ENCODE results near the gene TBRG1. TPM values are rescaled to one million over a fixed set of nuclear protein-coding genes. Genes with fewer than 3 reads are reported as not detected.

TBRG1 gene
- total RNA-seq, 1 experiment from 2014 or later, result 13.0 TPM

Other genes starting within 250 kb of the TBRG1 start
- not detected in 2 replicates for gene OR8B2, start 238.4 kb upstream of the TBRG1 start, total RNA-seq (2014; rRNA removed; shearing (Covaris generic))
- gene OR8B3, start 223.8 kb upstream of the TBRG1 start, total RNA-seq (2014; rRNA removed; shearing (Covaris generic)), result not detected in 2 replicates
- gene OR8B4, start 198.0 kb upstream of the TBRG1 start, total RNA-seq (2014; rRNA removed; shearing (Covaris generic)), result not detected in 2 replicates
- gene OR8B8, start 177.2 kb upstream of the TBRG1 start, total RNA-seq (2014; rRNA removed; shearing (Covaris generic)), result not detected in 2 replicates
- gene OR8B12, start 79.2 kb upstream of the TBRG1 start, total RNA-seq (2014; rRNA removed; shearing (Covaris generic)), result not detected in 2 replicates
- not detected in 2 replicates for gene OR8A1, start 52.9 kb upstream of the TBRG1 start, total RNA-seq (2014; rRNA removed; shearing (Covaris generic))
- gene PANX3, start 11.4 kb upstream of the TBRG1 start, total RNA-seq (2014; rRNA removed; shearing (Covaris generic)), result not detected in 2 replicates
- 3.8 and 5.9 TPM in 2 replicates for gene SIAE, start 50.9 kb downstream of the TBRG1 start, total RNA-seq (2014; rRNA removed; shearing (Covaris generic))
- 28.8 and 36.9 TPM in 2 replicates for gene SPA17, start 51.0 kb downstream of the TBRG1 start, total RNA-seq (2014; rRNA removed; shearing (Covaris generic))
- gene NRGN, start 117.1 kb downstream of the TBRG1 start, total RNA-seq (2014; rRNA removed; shearing (Covaris generic)), result 1.5 TPM in 1 of 2 replicates, not detected in the other
- not detected in 2 replicates for gene VSIG2, start 129.4 kb downstream of the TBRG1 start, total RNA-seq (2014; rRNA removed; shearing (Covaris generic))
- not detected in 2 replicates for gene ESAM, start 139.4 kb downstream of the TBRG1 start, total RNA-seq (2014; rRNA removed; shearing (Covaris generic))
- 12.2 and 13.5 TPM in 2 replicates for gene MSANTD2, start 177.5 kb downstream of the TBRG1 start, total RNA-seq (2014; rRNA removed; shearing (Covaris generic))
- 8.1 and 12.3 TPM in 2 replicates for gene ROBO3, start 242.6 kb downstream of the TBRG1 start, total RNA-seq (2014; rRNA removed; shearing (Covaris generic))